HepG2 (cell line): ENCODE data around the gene HCFC2. TPM values are rescaled to one million over a fixed set of nuclear protein-coding genes. Genes with fewer than 3 reads are reported as not detected.

Source experiments
- ATRX ChIP-seq: sonication (generic); formaldehyde crosslinking; IDR thresholded peaks from 2 replicates; pipeline ENCODE4 v1.4.0; 2020; ENCODE audit warnings: missing genetic modification reagents, borderline replicate concordance
- CREBL2 ChIP-seq: sonication (generic); formaldehyde crosslinking; IDR thresholded peaks from 2 replicates; pipeline ENCODE4 v1.8.1; 2023; ENCODE audit warnings: missing genetic modification reagents, mild to moderate bottlenecking, borderline replicate concordance
- ELF1 ChIP-seq: sonication (generic); formaldehyde crosslinking; IDR thresholded peaks from 2 replicates; pipeline ENCODE4 v1.4.0; 2020; ENCODE audit warnings: missing genetic modification reagents
- ELF4 ChIP-seq: sonication (generic); formaldehyde crosslinking; IDR thresholded peaks from 2 replicates; pipeline ENCODE4 v1.5.0; 2020; ENCODE audit warnings: missing genetic modification reagents, mild to moderate bottlenecking, moderate library complexity, borderline replicate concordance
- HNRNPL ChIP-seq: fragments of 200-400 bp; formaldehyde crosslinking; IDR thresholded peaks from 2 replicates; pipeline ENCODE4 v1.6.1; 2017; ENCODE audit warnings: mild to moderate bottlenecking, low read depth, low read length
- HOXA9 ChIP-seq: sonication (generic); formaldehyde crosslinking; IDR thresholded peaks from 2 replicates; pipeline ENCODE4 v1.8.1; 2022; ENCODE audit warnings: missing genetic modification reagents, mild to moderate bottlenecking, moderate library complexity, borderline replicate concordance
- JUND ChIP-seq: sonication (generic); formaldehyde crosslinking; IDR thresholded peaks from 2 replicates; pipeline ENCODE4 v1.8.0; 2022; ENCODE audit warnings: mild to moderate bottlenecking, missing genetic modification reagents
- KAT7 ChIP-seq: IDR thresholded peaks from 2 replicates; pipeline ENCODE4 v1.6.1; 2018; ENCODE audit warnings: borderline replicate concordance, missing compliant biosample characterization
- MATR3 ChIP-seq: sonication (generic); formaldehyde crosslinking; IDR thresholded peaks from 2 replicates; pipeline ENCODE4 v1.4.0; 2020; ENCODE audit warnings: missing genetic modification reagents
- MBNL3 ChIP-seq: fragments of 250-450 bp; sonication (Bioruptor Pico); conservative IDR thresholded peaks from 2 replicates; pipeline ENCODE4 v1.8.0; 2022; ENCODE audit warnings: mild to moderate bottlenecking, inconsistent platforms
- MEIS2 ChIP-seq: sonication (generic); formaldehyde crosslinking; IDR thresholded peaks from 2 replicates; pipeline ENCODE4 v1.9.0; 2021; ENCODE audit warnings: mild to moderate bottlenecking, missing genetic modification reagents
- MNT ChIP-seq: fragments of 450-650 bp; IDR thresholded peaks from 2 replicates; pipeline ENCODE4 v1.6.1; 2016
- NCOA1 ChIP-seq: sonication (generic); formaldehyde crosslinking; IDR thresholded peaks from 2 replicates; pipeline ENCODE4 v1.9.0; 2021; ENCODE audit warnings: missing genetic modification reagents
- NFE2L2 ChIP-seq: fragments of 150-350 bp; IDR thresholded peaks from 2 replicates; pipeline ENCODE4 v1.6.1; 2014; ENCODE audit warnings: low read length
- PHF21A ChIP-seq: sonication (generic); formaldehyde crosslinking; IDR thresholded peaks from 2 replicates; pipeline ENCODE4 v1.5.0; 2020; ENCODE audit warnings: mild to moderate bottlenecking, missing genetic modification reagents
- PHF5A ChIP-seq: IDR thresholded peaks from one replicate; pipeline ENCODE4 v1.6.1; 2018; ENCODE audit warnings: low read depth, missing genetic modification reagents; ENCODE audit not compliant: unreplicated experiment
- RXRB ChIP-seq: IDR thresholded peaks from 2 replicates; pipeline ENCODE4 v1.6.1; 2016; ENCODE audit warnings: borderline replicate concordance, missing genetic modification reagents, missing compliant biosample characterization
- SP2 ChIP-seq: sonication (generic); formaldehyde crosslinking; IDR thresholded peaks from 2 replicates; pipeline ENCODE4 v1.5.1; 2020; ENCODE audit warnings: mild to moderate bottlenecking, missing genetic modification reagents
- SP5 ChIP-seq: IDR thresholded peaks from 2 replicates; pipeline ENCODE4 v1.6.1; 2016; ENCODE audit warnings: low read depth, borderline replicate concordance
- TBX2 ChIP-seq: sonication (generic); formaldehyde crosslinking; IDR thresholded peaks from 2 replicates; pipeline ENCODE4 v1.5.0; 2020; ENCODE audit warnings: missing genetic modification reagents, mild to moderate bottlenecking, borderline replicate concordance
- THRA ChIP-seq: sonication (generic); formaldehyde crosslinking; IDR thresholded peaks from 2 replicates; pipeline ENCODE4 v1.4.0; 2020; ENCODE audit warnings: missing genetic modification reagents, borderline replicate concordance
- TSC22D2 ChIP-seq: sonication (generic); formaldehyde crosslinking; IDR thresholded peaks from 2 replicates; pipeline ENCODE4 v1.5.1; 2020; ENCODE audit warnings: missing genetic modification reagents, mild to moderate bottlenecking, borderline replicate concordance
- ZNF180 ChIP-seq: sonication (generic); formaldehyde crosslinking; IDR thresholded peaks from 2 replicates; pipeline ENCODE4 v1.4.0; 2020; ENCODE audit warnings: low read depth, missing genetic modification reagents, borderline replicate concordance
- ZNF274 ChIP-seq: sonication (generic); formaldehyde crosslinking; IDR thresholded peaks from 2 replicates; pipeline ENCODE4 v1.5.1; 2020; ENCODE audit warnings: mild to moderate bottlenecking, missing genetic modification reagents
- ZNF326 ChIP-seq: sonication (generic); formaldehyde crosslinking; IDR thresholded peaks from 2 replicates; pipeline ENCODE4 v1.4.0; 2020; ENCODE audit warnings: missing genetic modification reagents, borderline replicate concordance
- ZNF414 ChIP-seq: sonication (generic); formaldehyde crosslinking; IDR thresholded peaks from 2 replicates; pipeline ENCODE4 v1.5.0; 2020; ENCODE audit warnings: missing genetic modification reagents
- ZNF557 ChIP-seq: sonication (generic); formaldehyde crosslinking; IDR thresholded peaks from 2 replicates; pipeline ENCODE4 v1.4.0; 2020; ENCODE audit warnings: missing genetic modification reagents
- ZNF660 ChIP-seq: sonication (generic); formaldehyde crosslinking; IDR thresholded peaks from 2 replicates; pipeline ENCODE4 v1.5.1; 2020; ENCODE audit warnings: mild to moderate bottlenecking, low read depth, missing genetic modification reagents, borderline replicate concordance
- ZNF704 ChIP-seq: sonication (generic); formaldehyde crosslinking; IDR thresholded peaks from 2 replicates; pipeline ENCODE4 v1.8.1; 2023; ENCODE audit warnings: mild to moderate bottlenecking, inconsistent platforms, moderate library complexity, missing genetic modification reagents, borderline replicate concordance
- polyA plus RNA-seq, 8 experiments: library from polyadenylated mRNA; depleted of rRNA in 3 of 8; stranded (reverse) in 7 of 8; unstranded in 1 of 8; fragments of >200 nt; fragmentation: Illumina TruSeq in 4 of 8; extraction: Trizol in 4 of 8; gene quantifications; 2 replicates each; pipeline versions ENCODE4 v1.2.1 to v1.2.3, GENCODE V29; 2011 to 2016; ENCODE audit warnings: low read depth in 4 of 8, missing spikeins in 1 of 8, mixed read lengths in 1 of 8; ENCODE audit not compliant: insufficient read depth in 1 of 8
- total RNA-seq, 5 experiments: library from RNA; depleted of rRNA; stranded (reverse); fragments of >200 nt; fragmentation: Illumina TruSeq; extraction: Trizol; gene quantifications; 2 replicates each; pipeline ENCODE4 v1.2.3, GENCODE V29; 2016; ENCODE audit warnings: low read depth in 1 of 5

Gene HCFC2
- total and polyA plus RNA-seq, 2 of the 13 experiments (the other 11 are each of a cell fraction or from before 2014, with no cell fraction given) = 3.7 to 4.9 TPM

GRCh38 chr12:104131609-104132008, 67.3 kb downstream of the HCFC2 start (continued):
- TF ChIP-seq ZNF274 (CRISPR knock-in tag) (no peak), ZNF660 (CRISPR knock-in tag) (no peak), ZNF557 (CRISPR knock-in tag) (no peak), NFE2L2 (no peak), MNT (no peak), MEIS2 (CRISPR knock-in tag) (0 out of 2 replicates have a peak, but pooled peaks have one; percentile 29), KAT7 (CRISPR knock-in tag) (no peak), THRA (peak; percentile 97), SP2 (CRISPR knock-in tag) (no peak), TSC22D2 (CRISPR knock-in tag) (no peak), TBX2 (CRISPR knock-in tag) (peak; percentile 48; the same call in 1 of the 2 replicates), JUND (no peak), RXRB (CRISPR knock-in tag) (peak; percentile 98), PHF21A (CRISPR knock-in tag) (peak; percentile 57; the same call in 1 of the 2 replicates), ATRX (no peak), MBNL3 (CRISPR knock-in tag) (no peak), HOXA9 (CRISPR knock-in tag) (no peak), ZNF180 (CRISPR knock-in tag) (no peak), NCOA1 (CRISPR knock-in tag) (no peak), ZNF414 (CRISPR knock-in tag) (no peak), ZNF326 (CRISPR knock-in tag) (no peak), ELF4 (CRISPR knock-in tag) (no peak), PHF5A (no peak), MATR3 (CRISPR knock-in tag) (no peak), CREBL2 (CRISPR knock-in tag) (no peak), ELF1 (CRISPR knock-in tag) (no peak), HNRNPL (no peak), SP5 (no peak), ZNF704 (CRISPR knock-in tag) (no peak)
